ENCODE results near the gene MIER2.

Gene MIER2

GRCh38 chr19:371501-372168, 27.0 kb upstream of the MIER2 start:
- H4K20me1 ChIP-seq (ENCODE audit: insufficient read depth, low read length) = no peaks in the 10 kb centered on the region
- H2AFZ ChIP-seq (ENCODE audit: low read depth, low read length) = no peak overlapping the region
- no peak overlapping the region for H3K9ac ChIP-seq (ENCODE audit: low read depth, low read length)
- no peak overlapping the region for H3K4me3 ChIP-seq (ENCODE audit: low read depth in 1 of 2, low read length in 2 of 2)
- TF ChIP-seq EZH2 (IDR thresholded peaks at IDR 0.05; ENCODE audit: borderline replicate concordance, low read depth, low read length, severe bottlenecking) = no peak
- TF ChIP-seq, protein P1, sequence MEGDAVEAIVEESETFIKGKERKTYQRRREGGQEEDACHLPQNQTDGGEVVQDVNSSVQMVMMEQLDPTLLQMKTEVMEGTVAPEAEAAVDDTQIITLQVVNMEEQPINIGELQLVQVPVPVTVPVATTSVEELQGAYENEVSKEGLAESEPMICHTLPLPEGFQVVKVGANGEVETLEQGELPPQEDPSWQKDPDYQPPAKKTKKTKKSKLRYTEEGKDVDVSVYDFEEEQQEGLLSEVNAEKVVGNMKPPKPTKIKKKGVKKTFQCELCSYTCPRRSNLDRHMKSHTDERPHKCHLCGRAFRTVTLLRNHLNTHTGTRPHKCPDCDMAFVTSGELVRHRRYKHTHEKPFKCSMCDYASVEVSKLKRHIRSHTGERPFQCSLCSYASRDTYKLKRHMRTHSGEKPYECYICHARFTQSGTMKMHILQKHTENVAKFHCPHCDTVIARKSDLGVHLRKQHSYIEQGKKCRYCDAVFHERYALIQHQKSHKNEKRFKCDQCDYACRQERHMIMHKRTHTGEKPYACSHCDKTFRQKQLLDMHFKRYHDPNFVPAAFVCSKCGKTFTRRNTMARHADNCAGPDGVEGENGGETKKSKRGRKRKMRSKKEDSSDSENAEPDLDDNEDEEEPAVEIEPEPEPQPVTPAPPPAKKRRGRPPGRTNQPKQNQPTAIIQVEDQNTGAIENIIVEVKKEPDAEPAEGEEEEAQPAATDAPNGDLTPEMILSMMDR (IDR thresholded peaks at IDR 0.05; ENCODE audit: borderline replicate concordance, extremely low read depth, low read length, poor library complexity, severe bottlenecking) = no peak
- no peak for DNase-seq
- no peak for ATAC-seq (ENCODE audit: insufficient read depth, low read depth)
- H3K4me2 ChIP-seq (ENCODE audit: insufficient read depth, low read length) = no peak overlapping the region
- no peak overlapping the region for H3K27ac ChIP-seq (ENCODE audit: low read length)
- no peaks in the 10 kb centered on the region for H3K36me3 ChIP-seq (ENCODE audit: insufficient read depth, low read length)
- no peaks in the 10 kb centered on the region for H3K9me3 ChIP-seq (ENCODE audit: insufficient read depth, low read length, severe bottlenecking)
- no peaks in the 10 kb centered on the region for H3K4me1 ChIP-seq (ENCODE audit: insufficient read depth, low read length)
- H3K27me3 ChIP-seq (ENCODE audit: insufficient read depth, low read length, poor library complexity) = peaks cover 18% of the 10 kb centered on the region
- no peaks in the 10 kb centered on the region for H3K79me2 ChIP-seq (ENCODE audit: insufficient read depth, low read length)

DNA sequence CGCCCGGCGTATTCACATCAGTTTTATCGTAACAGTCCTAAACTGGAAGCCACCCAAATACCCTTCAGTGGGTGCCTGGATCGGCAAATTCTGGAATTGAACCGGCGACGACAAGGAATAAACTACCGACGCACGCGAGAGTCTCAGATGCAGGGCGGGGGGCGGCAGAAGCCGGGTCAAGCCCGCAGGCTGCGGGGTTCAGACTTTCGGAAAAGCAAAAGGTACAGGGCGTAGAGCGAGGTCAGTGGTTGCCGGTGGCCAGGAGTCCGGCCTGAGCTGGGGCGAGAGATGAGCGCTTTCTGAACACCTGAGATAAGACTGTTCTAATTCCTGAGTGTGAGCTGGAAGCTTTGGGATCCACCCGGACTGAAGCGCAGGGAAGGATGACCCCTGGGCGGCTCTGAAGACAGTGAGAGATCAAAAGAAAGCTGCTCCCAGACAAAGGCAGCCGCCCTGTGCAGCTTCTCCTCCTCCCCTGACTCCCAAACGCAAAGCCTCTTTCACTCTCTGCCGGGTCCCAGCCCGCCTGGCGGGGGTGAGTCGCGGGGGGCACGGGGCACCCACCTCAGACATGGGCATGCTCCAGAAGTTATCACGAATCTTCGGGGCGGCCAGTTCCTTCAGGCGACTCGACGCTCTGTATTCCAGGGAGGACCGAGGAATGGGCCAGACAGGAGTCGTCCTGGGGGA, 26.2 kb upstream of the MIER2 start:
- no peak for ATAC-seq (ENCODE audit: insufficient read depth, low read depth)
- Histone ChIP-seq H3K79me2 (ENCODE audit: insufficient read depth, low read length) (no peaks in the 10 kb centered on the region), H3K4me1 (ENCODE audit: insufficient read depth, low read length) (no peaks in the 10 kb centered on the region), H3K27ac (ENCODE audit: low read length) (no peak overlapping the region), H4K20me1 (ENCODE audit: insufficient read depth, low read length) (no peaks in the 10 kb centered on the region), H3K4me2 (ENCODE audit: insufficient read depth, low read length) (no peak overlapping the region), H3K9me3 (ENCODE audit: insufficient read depth, low read length, severe bottlenecking) (no peaks in the 10 kb centered on the region), H3K4me3 (ENCODE audit: low read depth in 1 of 2, low read length in 2 of 2) (no peak overlapping the region), H3K36me3 (ENCODE audit: insufficient read depth, low read length) (no peaks in the 10 kb centered on the region), H2AFZ (ENCODE audit: low read depth, low read length) (no peak overlapping the region), H3K9ac (ENCODE audit: low read depth, low read length) (no peak overlapping the region), H3K27me3 (ENCODE audit: insufficient read depth, low read length, poor library complexity) (peaks cover 18% of the 10 kb centered on the region)
- TF ChIP-seq EZH2 (IDR thresholded peaks at IDR 0.05; ENCODE audit: borderline replicate concordance, low read depth, low read length, severe bottlenecking) = no peak
- TF ChIP-seq, protein P1 (IDR thresholded peaks at IDR 0.05; ENCODE audit: borderline replicate concordance, extremely low read depth, low read length, poor library complexity, severe bottlenecking) = no peak
- DNase-seq = no peak

GRCh38 chr19:369876-370275, 25.3 kb upstream of the MIER2 start:
- Histone ChIP-seq H3K9me3 (ENCODE audit: insufficient read depth, low read length, severe bottlenecking) (no peaks in the 10 kb centered on the region), H3K27me3 (ENCODE audit: insufficient read depth, low read length, poor library complexity) (peaks cover 18% of the 10 kb centered on the region), H3K27ac (ENCODE audit: low read length) (no peak overlapping the region), H3K9ac (ENCODE audit: low read depth, low read length) (no peak overlapping the region), H3K79me2 (ENCODE audit: insufficient read depth, low read length) (no peaks in the 10 kb centered on the region), H3K4me1 (ENCODE audit: insufficient read depth, low read length) (no peaks in the 10 kb centered on the region), H2AFZ (ENCODE audit: low read depth, low read length) (no peak overlapping the region), H3K36me3 (ENCODE audit: insufficient read depth, low read length) (no peaks in the 10 kb centered on the region), H4K20me1 (ENCODE audit: insufficient read depth, low read length) (no peaks in the 10 kb centered on the region), H3K4me2 (ENCODE audit: insufficient read depth, low read length) (no peak overlapping the region), H3K4me3 (ENCODE audit: low read depth in 1 of 2, low read length in 2 of 2) (no peak overlapping the region)
- no peak for TF ChIP-seq EZH2 (IDR thresholded peaks at IDR 0.05; ENCODE audit: borderline replicate concordance, low read depth, low read length, severe bottlenecking)
- TF ChIP-seq, protein P1 (IDR thresholded peaks at IDR 0.05; ENCODE audit: borderline replicate concordance, extremely low read depth, low read length, poor library complexity, severe bottlenecking) = no peak
- ATAC-seq (ENCODE audit: insufficient read depth, low read depth) = no peak
- no peak for DNase-seq
